A673 (cell line): ENCODE measurements around the gene SLC25A6. TPM values are rescaled to one million over a fixed set of nuclear protein-coding genes. Genes with fewer than 3 reads are reported as not detected.

Experiments
- Bru-seq: library from RNA; stranded (reverse); fragments of 400-500 nt; gene quantifications from one replicate; lab custom pipeline; 2021; lab: Mats Ljungman, UMichigan
- BruChase-seq, 2 experiments: library from RNA; stranded (reverse); fragments of 400-500 nt; gene quantifications; one replicate each; lab custom pipeline; 2021; lab: Mats Ljungman, UMichigan
- BruUV-seq: library from RNA; stranded (reverse); fragments of 400-500 nt; replicated peaks from 2 replicates; lab custom pipeline; 2021; lab: Mats Ljungman, UMichigan
- CTCF ChIA-PET: fragments of 300-600 bp; sonication (Branson Sonifier 250); formaldehyde crosslinking; loops from one replicate; lab custom pipeline; 2022; ENCODE audit warnings: antibody characterized with exemption; lab: Charles Lee
- POLR2A ChIA-PET: fragments of 300-600 bp; sonication (Branson Sonifier 250); formaldehyde crosslinking; loops from one replicate; lab custom pipeline; 2022; ENCODE audit warnings: antibody characterized with exemption; ENCODE audit not compliant: low non-redundant PET; lab: Charles Lee
- DNase-seq: peaks from one replicate; pipeline ENCODE4 v3.0.0-alpha.2; 2015; ENCODE audit warnings: low spot score
- H3K27ac ChIP-seq: fragments of 200-600 bp; sonication (generic); 2 replicates; pipeline ENCODE4 v1.5.1; 2016; ENCODE audit warnings: mixed run types, low read depth, mild to moderate bottlenecking, mixed read lengths, antibody characterized with exemption, low read length; ENCODE audit not compliant: poor library complexity, severe bottlenecking
- H3K27me3 ChIP-seq: fragments of 200-600 bp; sonication (generic); replicated peaks from 2 replicates; pipeline ENCODE4 v1.6.1; 2017; ENCODE audit warnings: mixed run types, low read depth, mild to moderate bottlenecking, mixed read lengths, antibody characterized with exemption, low read length; ENCODE audit not compliant: insufficient read depth, poor library complexity
- H3K36me3 ChIP-seq: fragments of 200-600 bp; sonication (generic); 2 replicates; pipeline ENCODE4 v1.6.1; 2016; ENCODE audit warnings: mixed run types, mild to moderate bottlenecking, mixed read lengths, antibody characterized with exemption, low read length; ENCODE audit not compliant: insufficient read depth, poor library complexity, severe bottlenecking
- H3K4me1 ChIP-seq: fragments of 200-600 bp; sonication (generic); 2 replicates; pipeline ENCODE4 v1.6.1; 2017; ENCODE audit warnings: mixed run types, mild to moderate bottlenecking, mixed read lengths, antibody characterized with exemption, low read length; ENCODE audit not compliant: insufficient read depth, poor library complexity, severe bottlenecking
- H3K4me3 ChIP-seq: fragments of 200-600 bp; sonication (generic); 2 replicates; pipeline ENCODE4 v1.5.1; 2016; ENCODE audit warnings: low read depth, mixed run types, mild to moderate bottlenecking, mixed read lengths, low read length; ENCODE audit not compliant: poor library complexity, severe bottlenecking
- H3K9me3 ChIP-seq: fragments of 200-600 bp; sonication (generic); 2 replicates; pipeline ENCODE4 v1.6.1; 2016; ENCODE audit warnings: mixed run types, low read depth, mild to moderate bottlenecking, mixed read lengths, antibody characterized with exemption, low read length; ENCODE audit not compliant: poor library complexity, severe bottlenecking
- CTCF ChIP-seq: fragments of 300-800, 200-600 bp; sonication (generic); conservative IDR thresholded peaks from 2 replicates; pipeline ENCODE4 v1.5.1; 2017; ENCODE audit warnings: low read depth, mild to moderate bottlenecking, antibody characterized with exemption, low read length, moderate library complexity, mixed read lengths
- EZH2 ChIP-seq: fragments of 200-600 bp; sonication (generic); IDR thresholded peaks from 2 replicates; pipeline ENCODE4 v1.6.1; 2017; ENCODE audit warnings: borderline replicate concordance, low read depth, mild to moderate bottlenecking, mixed read lengths, antibody characterized with exemption, low read length; ENCODE audit not compliant: poor library complexity, severe bottlenecking
- intact Hi-C: fragments of 100-400 bp; cut with micrococcal nuclease; formaldehyde crosslinking; loops from one replicate; pipeline ENCODE4 v1.10.0; 2022; ENCODE audit not compliant: unreplicated experiment
- long read RNA-seq: library from polyadenylated mRNA; stranded (forward); transcript quantifications from one replicate; pipeline ENCODE4 v2.0.0, GENCODE V29; 2022
- total RNA-seq: library from RNA; stranded (reverse); gene quantifications from 2 replicates; pipeline ENCODE4 v1.2.3, GENCODE V29; 2021

Gene SLC25A6
- 423 and 432 TPM in 2 replicates for total RNA-seq
- Bru-seq, nascent RNA, result percentile 97 among the genes with signal in this experiment
- BruChase-seq, experiment 1, labeled RNA remaining after a 2-hour chase, result percentile 93 among the genes with signal in this experiment
- percentile 98 among the genes with signal in this experiment for BruChase-seq, experiment 2, labeled RNA remaining after a 6-hour chase
- long read RNA-seq, transcript SLC25A6-201 (4 exons, 2,062 nt), result major isoform, 733 of 1,515 reads
- long read RNA-seq, partial matches to known transcripts, result 20 of 1,515 reads
- long read RNA-seq, other reads (novel, unspliced or antisense), result 762 of 1,515 reads

- Histone ChIP-seq H3K36me3 (peaks cover 50% of the 10 kb centered on the region), H3K9me3 (no peaks in the 10 kb centered on the region), H3K27ac (peak within 1 kb of the TSS; percentile 100), H3K4me3 (peak within 1 kb of the TSS; percentile 100), H3K27me3 (no peaks in the 10 kb centered on the region), H3K4me1 (peaks cover 28% of the 10 kb centered on the region)
- intact Hi-C loops, result loop anchor here (2.0 kb wide), 1 partner anchor 61 kb away; the partner anchor contains the start of gene ASMTL
- BruUV-seq, result TSS peak; percentile 48
- TF ChIP-seq EZH2 (no peak), CTCF (no peak; the same call in 1 of the 2 replicates)
- peak; percentile 98 for DNase-seq
- ChIA-PET POLR2A (no interaction called here), CTCF (no interaction called here)
Measured at GRCh38 chrX:1391707-1392375, at the start of gene SLC25A6. Gene SLC25A6, minus strand, starts transcription at chrX:1392113. Its CDS starts 104 bp downstream, at chrX:1392009.

DNA sequence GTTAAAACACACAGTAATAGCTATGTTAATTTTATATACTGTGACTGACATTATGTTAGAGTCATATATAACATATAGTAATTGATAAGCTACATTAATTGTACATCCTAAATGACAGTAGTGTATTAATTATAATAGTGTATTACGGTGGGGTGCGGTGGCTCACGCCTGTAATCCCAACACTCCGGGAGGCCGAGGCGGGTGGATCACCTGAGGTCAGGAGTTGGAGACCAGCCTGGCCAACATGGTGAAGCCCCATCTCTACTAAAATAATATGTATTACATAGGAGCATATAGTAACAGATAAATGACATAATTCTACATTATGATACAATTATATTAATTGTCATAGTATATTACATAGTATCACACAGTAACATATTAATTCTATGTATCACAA is 48.6 kb upstream of the SLC25A6 start:
- H3K27ac ChIP-seq, result no peak overlapping the region
- no peak for DNase-seq
- BruUV-seq, result no TSS peak
- CTCF ChIA-PET, result no interaction called here
- no peaks in the 10 kb centered on the region for H3K9me3 ChIP-seq
- TF ChIP-seq EZH2 (no peak), CTCF (no peak)
- peaks cover 5% of the 10 kb centered on the region for H3K36me3 ChIP-seq
- no peaks in the 10 kb centered on the region for H3K27me3 ChIP-seq
- no peak overlapping the region for H3K4me3 ChIP-seq
- POLR2A ChIA-PET, result no interaction called here
- intact Hi-C loops, result no loop called here
- H3K4me1 ChIP-seq, result no peaks in the 10 kb centered on the region

GRCh38 chrX:1435241-1435895 is 43.5 kb upstream of the SLC25A6 start:
- ChIA-PET POLR2A (no interaction called here), CTCF (no interaction called here)
- no peak for DNase-seq
- Histone ChIP-seq H3K27me3 (no peaks in the 10 kb centered on the region), H3K36me3 (peaks cover 5% of the 10 kb centered on the region), H3K27ac (no peak overlapping the region), H3K9me3 (no peaks in the 10 kb centered on the region), H3K4me3 (no peak overlapping the region), H3K4me1 (no peaks in the 10 kb centered on the region)
- TF ChIP-seq CTCF (no peak), EZH2 (no peak)
- intact Hi-C loops, result no loop called here
- no TSS peak for BruUV-seq
